GM10266 (cell line): Measurements from ENCODE around the gene JMY.

Source experiments
- DNase-seq: peaks from one replicate; pipeline ENCODE4 v3.0.0; 2012; ENCODE audit errors: extremely low spot score
- TF ChIP-seq, protein P1 (sequence below): IDR thresholded peaks from 2 replicates; pipeline ENCODE4 v1.5.1; 2012; ENCODE audit warnings: mild to moderate bottlenecking, low read depth; ENCODE audit not compliant: control insufficient read depth, insufficient read depth; ENCODE audit errors: missing control alignments

Gene JMY, protein sequence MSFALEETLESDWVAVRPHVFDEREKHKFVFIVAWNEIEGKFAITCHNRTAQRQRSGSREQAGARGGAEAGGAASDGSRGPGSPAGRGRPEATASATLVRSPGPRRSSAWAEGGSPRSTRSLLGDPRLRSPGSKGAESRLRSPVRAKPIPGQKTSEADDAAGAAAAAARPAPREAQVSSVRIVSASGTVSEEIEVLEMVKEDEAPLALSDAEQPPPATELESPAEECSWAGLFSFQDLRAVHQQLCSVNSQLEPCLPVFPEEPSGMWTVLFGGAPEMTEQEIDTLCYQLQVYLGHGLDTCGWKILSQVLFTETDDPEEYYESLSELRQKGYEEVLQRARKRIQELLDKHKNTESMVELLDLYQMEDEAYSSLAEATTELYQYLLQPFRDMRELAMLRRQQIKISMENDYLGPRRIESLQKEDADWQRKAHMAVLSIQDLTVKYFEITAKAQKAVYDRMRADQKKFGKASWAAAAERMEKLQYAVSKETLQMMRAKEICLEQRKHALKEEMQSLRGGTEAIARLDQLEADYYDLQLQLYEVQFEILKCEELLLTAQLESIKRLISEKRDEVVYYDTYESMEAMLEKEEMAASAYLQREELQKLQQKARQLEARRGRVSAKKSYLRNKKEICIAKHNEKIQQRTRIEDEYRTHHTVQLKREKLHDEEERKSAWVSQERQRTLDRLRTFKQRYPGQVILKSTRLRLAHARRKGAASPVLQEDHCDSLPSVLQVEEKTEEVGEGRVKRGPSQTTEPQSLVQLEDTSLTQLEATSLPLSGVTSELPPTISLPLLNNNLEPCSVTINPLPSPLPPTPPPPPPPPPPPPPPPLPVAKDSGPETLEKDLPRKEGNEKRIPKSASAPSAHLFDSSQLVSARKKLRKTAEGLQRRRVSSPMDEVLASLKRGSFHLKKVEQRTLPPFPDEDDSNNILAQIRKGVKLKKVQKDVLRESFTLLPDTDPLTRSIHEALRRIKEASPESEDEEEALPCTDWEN

DNA sequence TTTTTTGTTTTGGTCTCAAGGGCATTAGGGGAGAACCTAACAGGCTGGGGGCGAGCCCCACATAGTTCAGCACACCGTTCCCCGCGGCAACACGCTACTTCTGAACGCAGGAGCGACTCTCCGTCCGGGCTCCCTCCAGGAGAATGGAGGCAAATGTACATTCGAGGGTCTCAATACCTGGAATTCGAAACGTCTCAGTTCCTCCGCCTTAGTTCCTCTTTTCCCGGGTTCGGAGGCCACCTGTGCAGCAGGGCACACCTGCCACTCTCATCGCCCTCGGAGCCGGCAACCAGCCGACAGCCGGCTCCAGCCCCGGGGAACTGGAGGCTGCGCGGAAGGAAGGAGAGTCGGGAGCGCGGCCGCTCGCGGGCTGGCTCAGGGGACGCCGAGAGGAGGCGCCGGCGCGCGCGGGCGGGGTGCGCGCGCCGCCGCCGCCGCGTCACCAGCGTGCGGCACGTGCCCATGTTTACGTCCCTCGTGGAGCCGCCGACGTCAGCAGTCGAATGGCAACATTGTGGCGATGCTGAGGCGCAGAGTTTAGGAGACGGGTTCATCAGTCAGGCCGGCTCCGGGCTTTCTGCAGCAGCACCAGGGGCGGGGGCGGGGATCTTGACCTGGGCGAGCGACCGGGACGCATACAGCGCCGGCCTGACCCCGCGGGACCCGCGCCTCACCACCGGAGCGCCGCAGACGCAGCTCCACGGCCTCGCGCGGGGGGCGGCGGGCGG lies at the start of gene JMY:
JMY (plus strand) TSS at position 498 of the 728 bp plus-strand sequence. CDS start 520 bp downstream, outside the sequence.
- DNase-seq = peak; percentile 94
- TF ChIP-seq, protein P1, sequence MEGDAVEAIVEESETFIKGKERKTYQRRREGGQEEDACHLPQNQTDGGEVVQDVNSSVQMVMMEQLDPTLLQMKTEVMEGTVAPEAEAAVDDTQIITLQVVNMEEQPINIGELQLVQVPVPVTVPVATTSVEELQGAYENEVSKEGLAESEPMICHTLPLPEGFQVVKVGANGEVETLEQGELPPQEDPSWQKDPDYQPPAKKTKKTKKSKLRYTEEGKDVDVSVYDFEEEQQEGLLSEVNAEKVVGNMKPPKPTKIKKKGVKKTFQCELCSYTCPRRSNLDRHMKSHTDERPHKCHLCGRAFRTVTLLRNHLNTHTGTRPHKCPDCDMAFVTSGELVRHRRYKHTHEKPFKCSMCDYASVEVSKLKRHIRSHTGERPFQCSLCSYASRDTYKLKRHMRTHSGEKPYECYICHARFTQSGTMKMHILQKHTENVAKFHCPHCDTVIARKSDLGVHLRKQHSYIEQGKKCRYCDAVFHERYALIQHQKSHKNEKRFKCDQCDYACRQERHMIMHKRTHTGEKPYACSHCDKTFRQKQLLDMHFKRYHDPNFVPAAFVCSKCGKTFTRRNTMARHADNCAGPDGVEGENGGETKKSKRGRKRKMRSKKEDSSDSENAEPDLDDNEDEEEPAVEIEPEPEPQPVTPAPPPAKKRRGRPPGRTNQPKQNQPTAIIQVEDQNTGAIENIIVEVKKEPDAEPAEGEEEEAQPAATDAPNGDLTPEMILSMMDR = peak; percentile 26

DNA sequence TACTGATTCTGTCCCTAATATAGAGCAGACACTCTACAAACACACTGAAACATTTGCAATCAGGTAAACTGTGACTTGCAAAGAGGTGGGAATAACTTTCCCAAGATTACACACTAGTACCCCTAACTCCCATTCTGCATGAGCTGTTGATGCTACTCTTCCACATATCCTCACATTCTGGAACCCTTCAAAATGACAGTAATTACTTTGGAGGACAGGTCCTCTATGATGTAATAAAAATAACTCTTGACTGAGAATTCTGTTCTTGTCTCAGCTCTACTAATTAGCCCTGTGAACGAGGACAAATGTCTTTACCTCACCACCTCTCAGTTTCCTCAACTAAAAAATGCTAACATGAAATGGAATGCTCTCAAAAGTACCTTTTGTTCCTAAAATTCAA lies 49.5 kb upstream of the JMY start:
- TF ChIP-seq, protein P1 = no peak
- DNase-seq = no peak

DNA sequence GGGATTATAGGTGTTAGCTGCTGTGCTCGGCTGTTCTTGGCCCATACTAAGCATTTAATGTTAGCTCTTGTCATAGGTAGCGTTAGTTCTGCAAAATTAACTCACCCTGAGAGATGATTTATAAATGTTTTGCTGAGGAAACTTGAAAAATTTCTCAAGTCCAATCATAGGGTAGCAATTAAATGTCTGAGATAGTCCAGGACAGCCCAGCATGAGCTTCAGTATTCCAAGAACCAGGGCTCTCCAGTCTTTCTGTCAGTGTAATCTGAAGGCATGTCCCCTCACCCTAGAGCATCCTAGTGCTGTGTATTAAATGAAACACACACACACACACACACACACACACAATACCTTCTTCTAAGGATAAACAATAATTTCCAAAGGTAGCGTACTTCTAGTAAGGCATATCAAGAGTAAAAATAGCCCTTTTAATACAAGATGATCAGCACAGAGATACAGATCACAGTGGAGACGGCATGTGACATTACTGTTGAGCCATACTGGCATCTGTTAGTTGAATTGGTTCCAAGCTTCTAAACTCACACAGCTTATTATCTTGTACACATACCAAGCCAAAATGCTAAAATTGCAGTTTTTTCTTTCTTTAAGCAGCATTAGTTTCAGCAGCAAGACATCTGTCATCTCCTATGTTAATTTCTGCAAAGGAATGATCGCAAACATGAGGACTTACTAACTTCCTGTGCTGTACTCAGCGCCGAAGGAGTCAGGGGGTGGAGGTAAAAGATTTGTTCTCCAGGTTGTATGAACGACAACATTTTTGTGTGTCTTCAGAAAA lies 46.3 kb upstream of the JMY start:
- no peak for DNase-seq
- TF ChIP-seq, protein P1 = no peak

DNA sequence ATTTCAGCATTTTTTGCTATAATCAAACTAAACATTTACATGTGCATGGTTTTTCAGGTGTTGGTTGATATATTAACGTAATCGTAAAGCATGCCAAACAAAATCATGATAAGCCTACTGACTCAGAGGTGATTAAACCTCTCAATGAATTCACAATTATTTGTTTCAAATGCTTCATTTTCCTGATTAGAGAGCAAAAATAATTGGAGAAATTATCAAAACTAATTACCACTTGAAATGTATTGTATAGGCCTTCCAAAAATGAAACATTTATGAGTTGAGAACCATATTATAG lies 45.7 kb upstream of the JMY start:
- DNase-seq = no peak
- TF ChIP-seq, protein P1 = no peak

DNA sequence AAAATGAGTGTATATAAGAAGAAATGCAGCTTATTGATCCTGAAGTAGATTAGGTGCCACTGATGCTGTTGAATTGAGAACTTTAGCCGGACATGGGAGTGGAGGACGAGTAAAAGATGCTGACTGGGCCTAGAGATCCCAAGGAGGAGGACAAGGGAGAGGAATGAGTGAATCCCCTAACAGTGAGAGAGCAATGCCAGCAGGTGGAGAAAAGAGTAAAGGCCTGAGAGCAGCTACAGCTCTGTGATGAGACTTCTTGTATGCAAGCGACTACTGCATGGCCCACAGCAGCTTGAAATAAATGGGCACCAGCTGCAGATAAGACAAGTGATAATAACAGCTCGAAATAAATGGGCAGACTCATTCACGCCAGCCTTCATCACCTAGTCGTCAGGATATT lies 44.5 kb upstream of the JMY start:
- no peak for DNase-seq
- TF ChIP-seq, protein P1 = no peak

DNA sequence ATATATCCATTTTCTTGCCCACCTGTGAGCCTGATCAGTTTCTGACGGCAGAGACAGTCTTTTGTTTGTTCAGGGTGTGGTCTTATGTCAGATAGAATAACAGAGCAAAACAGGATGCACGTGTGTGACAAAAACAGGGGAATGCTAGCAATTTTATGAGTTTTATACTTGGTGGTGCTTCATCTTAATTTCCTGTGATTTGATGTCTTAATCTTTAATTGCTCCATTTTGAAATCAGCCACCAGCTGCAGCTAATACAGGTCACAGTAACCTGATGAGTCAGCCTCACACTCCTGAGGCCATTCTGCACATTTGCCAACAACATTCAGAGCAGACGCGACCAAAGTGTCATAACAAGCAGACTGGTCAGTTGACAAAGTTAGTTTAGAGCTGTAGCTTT lies 42.3 kb upstream of the JMY start:
- DNase-seq = no peak

More for the DNA sequence above, 42.3 kb upstream of the JMY start:
- TF ChIP-seq, protein P1 = no peak
